Ishikawa (cell line): ENCODE results near the gene SAMD3.

Experiments used
- EGR1 ChIP-seq: IDR thresholded peaks from 2 replicates; pipeline ENCODE4 v1.6.1; 2012
- EP300 ChIP-seq: IDR thresholded peaks from 2 replicates; pipeline ENCODE4 v1.6.1; 2012; ENCODE audit warnings: borderline replicate concordance
- FOXM1 ChIP-seq: IDR thresholded peaks from 2 replicates; pipeline ENCODE4 v1.6.1; 2012; ENCODE audit warnings: low read depth, borderline replicate concordance
- NFIC ChIP-seq: IDR thresholded peaks from 2 replicates; pipeline ENCODE4 v1.6.1; 2012
- RAD21 ChIP-seq: IDR thresholded peaks from 2 replicates; pipeline ENCODE4 v1.6.1; 2012; ENCODE audit warnings: low read depth
- REST ChIP-seq: IDR thresholded peaks from 2 replicates; pipeline ENCODE4 v1.6.1; 2012; ENCODE audit warnings: low read depth, mild to moderate bottlenecking
- TCF12 ChIP-seq: IDR thresholded peaks from 2 replicates; pipeline ENCODE4 v1.6.1; 2012; ENCODE audit warnings: low read depth

- TF ChIP-seq RAD21 (no peak), FOXM1 (no peak), EP300 (no peak), TCF12 (no peak), EGR1 (no peak), NFIC (no peak), REST (no peak)
These were observed 59.5 kb downstream of the SAMD3 start for GRCh38 chr6:130163266-130163665.
